Panc1 (cell line): ENCODE data around the gene WDR74. TPM values are rescaled to one million over a fixed set of nuclear protein-coding genes. Genes with fewer than 3 reads are reported as not detected.

ENCODE experiments used
- ATAC-seq: fragments of 200-7000 bp; cut with Tn5 transposase; 2 replicates; pipeline ENCODE4 v1.9.1; 2020; ENCODE audit warnings: mild to moderate bottlenecking, moderate library complexity
- BruUV-seq: library from RNA; stranded (reverse); fragments of 400-500 nt; replicated peaks from 2 replicates; lab custom pipeline; 2021; lab: Mats Ljungman, UMichigan
- CTCF ChIA-PET: fragments of 300-600 bp; sonication (Branson Sonifier 250); formaldehyde crosslinking; loops from one replicate; lab custom pipeline; 2022; ENCODE audit warnings: antibody characterized with exemption; lab: Charles Lee
- POLR2A ChIA-PET: fragments of 300-600 bp; sonication (Branson Sonifier 250); formaldehyde crosslinking; loops from one replicate; lab custom pipeline; 2022; ENCODE audit warnings: antibody characterized with exemption; lab: Charles Lee
- DNase-seq: peaks from one replicate; pipeline ENCODE4 v3.0.0-alpha.2; 2010; ENCODE audit warnings: low read depth, low spot score
- H3K27ac ChIP-seq: 2 replicates; pipeline ENCODE4 v1.5.1; 2011; ENCODE audit warnings: mild to moderate bottlenecking, low read length, inconsistent platforms
- H3K27me3 ChIP-seq: fragments of 200-500 bp; sonication (Bioruptor generic); 2 replicates; pipeline ENCODE4 v1.6.0; 2014; ENCODE audit warnings: low read length, inconsistent platforms; ENCODE audit not compliant: control insufficient read depth, insufficient read depth
- H3K36me3 ChIP-seq: fragments of 200-500 bp; sonication (Bioruptor generic); 2 replicates; pipeline ENCODE4 v1.5.1; 2014; ENCODE audit warnings: inconsistent platforms, mild to moderate bottlenecking, low read length, moderate library complexity; ENCODE audit not compliant: control insufficient read depth, insufficient read depth
- H3K4me1 ChIP-seq: 2 replicates; pipeline ENCODE4 v1.5.1; 2011; ENCODE audit warnings: inconsistent platforms, mild to moderate bottlenecking, low read length, moderate library complexity; ENCODE audit not compliant: control insufficient read depth, insufficient read depth
- H3K4me3 ChIP-seq, 2 experiments: 2 replicates each; pipeline ENCODE4 v1.5.1; 2011 to 2012; ENCODE audit warnings: low read depth in 2 of 2, low read length in 2 of 2, mild to moderate bottlenecking in 2 of 2, inconsistent platforms in 1 of 2, moderate library complexity in 1 of 2
- H3K9me3 ChIP-seq: fragments of 200-500 bp; sonication (Bioruptor generic); 2 replicates; pipeline ENCODE4 v1.5.1; 2014; ENCODE audit warnings: low read depth, mild to moderate bottlenecking, inconsistent platforms, low read length, moderate library complexity; ENCODE audit not compliant: control insufficient read depth, insufficient read depth
- CTCF ChIP-seq: fragments of 450-650 bp; IDR thresholded peaks from 2 replicates; pipeline ENCODE4 v1.5.1; 2017; ENCODE audit warnings: mild to moderate bottlenecking
- POLR2AphosphoS5 ChIP-seq: IDR thresholded peaks from 2 replicates; pipeline ENCODE4 v1.6.1; 2012; ENCODE audit warnings: mild to moderate bottlenecking, low read depth, low read length, moderate library complexity
- REST ChIP-seq, 2 experiments: IDR thresholded peaks; 2 replicates each; pipeline ENCODE4 v1.6.1; 2011 to 2012; ENCODE audit warnings: low read depth in 2 of 2, control low read depth in 1 of 2, low read length in 1 of 2, mild to moderate bottlenecking in 1 of 2, moderate library complexity in 1 of 2; ENCODE audit not compliant: insufficient read depth in 1 of 2
- SIN3A ChIP-seq: IDR thresholded peaks from 2 replicates; pipeline ENCODE4 v1.6.1; 2012; ENCODE audit warnings: low read depth, mild to moderate bottlenecking, low read length, moderate library complexity, borderline replicate concordance; ENCODE audit not compliant: insufficient read depth
- TCF7L2 ChIP-seq: IDR thresholded peaks from 2 replicates; pipeline ENCODE4 v1.6.1; 2011; ENCODE audit warnings: mild to moderate bottlenecking, low read depth, low read length, inconsistent platforms
- in situ Hi-C: cut with HindIII; loops from 2 replicates; pipeline ENCODE4 v1.10.0; 2016; ENCODE audit warnings: low sequenced_read_pairs, low pct_unique_long_range_greater_than_20kb
- intact Hi-C: fragments of 100-400 bp; cut with micrococcal nuclease; formaldehyde crosslinking; loops from one replicate; pipeline ENCODE4 v1.10.0; 2022; ENCODE audit not compliant: unreplicated experiment
- total RNA-seq: library from RNA; stranded (reverse); gene quantifications from one replicate; pipeline ENCODE4 v1.2.1, GENCODE V29; 2021; ENCODE audit not compliant: unreplicated experiment

WDR74 gene
- total RNA-seq, 1 experiment from 2014 or later: 62.9 TPM

- intact Hi-C loops: no loop called here
- Histone ChIP-seq H3K4me3 (no peak overlapping the region), H3K27me3 (no peaks in the 10 kb centered on the region), H3K9me3 (no peaks in the 10 kb centered on the region), H3K36me3 (no peaks in the 10 kb centered on the region), H3K27ac (no peak overlapping the region), H3K4me1 (no peaks in the 10 kb centered on the region)
- DNase-seq: no peak
- TF ChIP-seq SIN3A: no peak
- TF ChIP-seq CTCF: no peak
- TF ChIP-seq TCF7L2: no peak
- no peak for TF ChIP-seq REST (IDR thresholded peaks at IDR 0.05; ENCODE audit: insufficient read depth in 1 of 2, low read depth in 2 of 2, low read length in 1 of 2)
- no peak for TF ChIP-seq POLR2AphosphoS5
- in situ Hi-C loops: no loop called here
- BruUV-seq: no TSS peak
- no peak for ATAC-seq
- CTCF ChIA-PET: no interaction called here
- POLR2A ChIA-PET: interaction anchor here (0.7 kb wide), 1 partner anchor 16 kb away, joined by 11 read pairs; the partner anchor contains the start of gene TEX54
Measured at GRCh38 chr11:62816557-62816956, 22.8 kb downstream of the WDR74 start.

- no TSS peak for BruUV-seq
- ATAC-seq: no peak
- intact Hi-C loops: no loop called here
Measured at GRCh38 chr11:62811659-62812058, 27.7 kb downstream of the WDR74 start.

More at GRCh38 chr11:62811659-62812058, 27.7 kb downstream of the WDR74 start:
- Histone ChIP-seq H3K4me1 (no peaks in the 10 kb centered on the region; the same call in 1 of the 2 replicates), H3K27me3 (no peaks in the 10 kb centered on the region), H3K36me3 (no peaks in the 10 kb centered on the region), H3K9me3 (no peaks in the 10 kb centered on the region), H3K4me3 (no peak overlapping the region), H3K27ac (no peak overlapping the region)
- DNase-seq: no peak
- in situ Hi-C loops: no loop called here
- ChIA-PET POLR2A (interaction anchor here (0.7 kb wide), 3 partner anchors 10 to 29 kb away, joined by 3 to 6 read pairs (median 4); no protein-coding TSS in a partner anchor), CTCF (no interaction called here)
- TF ChIP-seq TCF7L2 (no peak), SIN3A (no peak), REST (IDR thresholded peaks at IDR 0.05; ENCODE audit: insufficient read depth in 1 of 2, low read depth in 2 of 2, low read length in 1 of 2) (no peak), POLR2AphosphoS5 (no peak), CTCF (no peak)
